GM21619 (cell line): Measurements from ENCODE around the gene KRTAP4-9.
"Not testable (repeated sequence)": the region's sequence is repeated elsewhere in the genome, so short reads cannot be mapped to it uniquely, and the experiment has no call there.

Experiments
- ATAC-seq: cut with Tn5 transposase; IDR thresholded peaks from one replicate; pipeline ENCODE4 v1.9.1; 2021; ENCODE audit not compliant: unreplicated experiment

Gene KRTAP4-9

GRCh38 chr17:41096055-41096454 is 9.1 kb upstream of the KRTAP4-9 start:
- no peak for ATAC-seq

- no peak for ATAC-seq
Observed at GRCh38 chr17:41098042-41098441, 7.1 kb upstream of the KRTAP4-9 start, which contains the start of gene KRTAP4-8. Gene KRTAP4-8, minus strand, starts transcription at chr17:41098142. Its CDS starts 58 bp downstream, at chr17:41098084.

GRCh38 chr17:41098481-41098880 is 6.7 kb upstream of the KRTAP4-9 start:
- ATAC-seq = no peak

- ATAC-seq = not testable (repeated sequence)
Observed at GRCh38 chr17:41099682-41100480, 5.3 kb upstream of the KRTAP4-9 start.

GRCh38 chr17:41101586-41102259 is 3.5 kb upstream of the KRTAP4-9 start, which contains the start of gene KRTAP4-16:
Gene KRTAP4-16, minus strand, starts transcription at chr17:41102209. Its CDS starts 0 bp downstream, at chr17:41102209.
- ATAC-seq = no peak

- ATAC-seq = no peak
Observed at GRCh38 chr17:41103896-41104295, 1.3 kb upstream of the KRTAP4-9 start.

- not testable (repeated sequence) for ATAC-seq
Observed at GRCh38 chr17:41104386-41105038, 677 bp upstream of the KRTAP4-9 start.

GRCh38 chr17:41107941-41108450 is 2.8 kb downstream of the KRTAP4-9 start:
- no peak for ATAC-seq

GRCh38 chr17:41108728-41109386 is 3.7 kb downstream of the KRTAP4-9 start:
- ATAC-seq = not testable (repeated sequence)

- ATAC-seq = no peak
Observed at GRCh38 chr17:41111151-41111885, 6.1 kb downstream of the KRTAP4-9 start.

GRCh38 chr17:41116297-41116696 is 11.1 kb downstream of the KRTAP4-9 start:
- ATAC-seq = no peak

GRCh38 chr17:41117846-41118386 is 12.7 kb downstream of the KRTAP4-9 start, which contains the start of gene KRTAP4-11:
Gene KRTAP4-11, minus strand, starts transcription at chr17:41118373. Its CDS starts 58 bp downstream, at chr17:41118315.
- not testable (repeated sequence) for ATAC-seq

GRCh38 chr17:41118721-41119120 is 13.5 kb downstream of the KRTAP4-9 start:
- no peak for ATAC-seq

GRCh38 chr17:41119696-41120690 is 14.8 kb downstream of the KRTAP4-9 start:
- ATAC-seq = not testable (repeated sequence)

GRCh38 chr17:41121742-41122141 is 16.6 kb downstream of the KRTAP4-9 start:
- ATAC-seq = no peak

GRCh38 chr17:41123292-41123990 is 18.3 kb downstream of the KRTAP4-9 start:
- not testable (repeated sequence) for ATAC-seq

- not testable (repeated sequence) for ATAC-seq
Observed at GRCh38 chr17:41123991-41124371, 18.8 kb downstream of the KRTAP4-9 start, which contains the start of gene KRTAP4-12. Gene KRTAP4-12, minus strand, starts transcription at chr17:41124182. Its CDS starts 60 bp downstream, at chr17:41124122.

GRCh38 chr17:41125064-41125463 is 19.9 kb downstream of the KRTAP4-9 start:
- ATAC-seq = no peak
